ENCODE data around the gene SH2D7. TPM values are rescaled to one million over a fixed set of nuclear protein-coding genes. Genes with fewer than 3 reads are reported as not detected.

Gene SH2D7
- total and polyA plus RNA-seq, 8 donors: 0.04 to 1.8 (median 0.15) TPM; not detected in 1

DNA sequence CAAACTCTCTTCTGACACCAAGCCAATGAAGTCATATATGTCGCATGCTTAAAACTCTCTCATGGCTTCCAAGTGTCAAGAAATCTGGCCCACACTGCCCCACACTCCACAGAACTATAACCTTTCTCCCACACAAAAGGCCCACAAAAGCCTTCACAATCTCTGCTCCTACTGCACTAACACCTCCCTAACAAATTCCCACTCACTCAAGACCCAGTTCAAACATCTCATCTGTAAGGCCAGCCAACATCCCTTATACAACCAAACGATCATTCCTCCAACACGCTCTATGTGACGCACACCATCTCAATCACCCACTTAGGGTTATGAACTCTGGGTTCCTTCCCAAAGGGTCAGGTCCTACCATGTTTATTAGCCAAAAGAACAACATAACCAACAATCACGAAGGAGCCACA is 28.4 kb upstream of the SH2D7 start:
- intact Hi-C loops (cut with DNase I): no loop called here
- Histone ChIP-seq H3K36me3 (no peaks in the 10 kb centered on the region), H3K27ac (peak overlapping the region in 1 of 4 donors; percentile 73), H3K4me1 (peaks cover 45 to 76% (median 59%) of the 10 kb centered on the region in 3 donors), H3K4me3 (no peak overlapping the region), H3K27me3 (no peaks in the 10 kb centered on the region), H3K9me3 (no peaks in the 10 kb centered on the region)
- DNase-seq: no peak
- ATAC-seq: no peak
- no peak for TF ChIP-seq CTCF (IDR thresholded peaks at IDR 0.05)
- 83 to 87% methylated on average over 5 of the region's 5 CpGs for WGBS, 2 donors
- no peak for FAIRE-seq

DNA sequence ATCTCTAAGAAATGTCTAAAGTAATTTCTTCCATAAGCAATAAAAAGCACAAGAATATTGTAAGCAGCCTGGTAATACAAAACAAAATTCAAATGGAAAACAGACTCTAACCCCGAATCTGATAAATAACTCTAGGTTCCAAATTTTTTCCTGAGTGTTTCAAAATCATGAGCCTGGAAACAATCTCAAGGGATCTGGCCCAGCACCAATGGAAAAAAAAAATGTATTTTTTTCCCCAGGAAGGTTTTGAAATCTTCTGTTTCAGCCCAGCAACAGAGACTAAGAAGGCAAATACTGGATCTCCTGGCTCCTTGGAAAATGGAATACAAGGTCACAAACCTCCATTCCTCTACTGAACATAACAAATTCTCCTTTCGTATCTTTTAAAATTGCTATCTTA is 27.8 kb upstream of the SH2D7 start:
- 36 to 43% methylated on average over 2 of the region's 2 CpGs for WGBS, 2 donors
- Histone ChIP-seq H3K27ac (peak overlapping the region; percentile 17 to 76 (median 54)), H3K4me3 (no peak overlapping the region), H3K27me3 (no peaks in the 10 kb centered on the region), H3K9me3 (no peaks in the 10 kb centered on the region), H3K36me3 (no peaks in the 10 kb centered on the region), H3K4me1 (peaks cover 45 to 76% (median 65%) of the 10 kb centered on the region in 3 donors)
- FAIRE-seq (no peak), ATAC-seq (peak in 1 of 4 donors; percentile 5), DNase-seq (no peak)
- TF ChIP-seq CTCF (IDR thresholded peaks at IDR 0.05): no peak
- intact Hi-C loops (cut with DNase I): no loop called here

GRCh38 chr15:78065284-78065872 is 27.0 kb upstream of the SH2D7 start:
- ATAC-seq: peak; percentile 41 to 75 (median 64)
- TF ChIP-seq CTCF (IDR thresholded peaks at IDR 0.05): no peak
- H3K4me1 ChIP-seq: peaks cover 45 to 75% (median 65%) of the 10 kb centered on the region in 3 donors
- 37 to 38% methylated on average over 5 of the region's 5 CpGs for WGBS, 2 donors
- FAIRE-seq: no peak
- intact Hi-C loops (cut with DNase I): no loop called here
- no peaks in the 10 kb centered on the region for H3K27me3 ChIP-seq
- no peaks in the 10 kb centered on the region for H3K9me3 ChIP-seq
- peak in 2 of 6 donors; percentile 38 to 63 for DNase-seq
- no peaks in the 10 kb centered on the region for H3K36me3 ChIP-seq
- H3K4me3 ChIP-seq: no peak overlapping the region
- peak overlapping the region; percentile 17 to 76 (median 54) for H3K27ac ChIP-seq

DNA sequence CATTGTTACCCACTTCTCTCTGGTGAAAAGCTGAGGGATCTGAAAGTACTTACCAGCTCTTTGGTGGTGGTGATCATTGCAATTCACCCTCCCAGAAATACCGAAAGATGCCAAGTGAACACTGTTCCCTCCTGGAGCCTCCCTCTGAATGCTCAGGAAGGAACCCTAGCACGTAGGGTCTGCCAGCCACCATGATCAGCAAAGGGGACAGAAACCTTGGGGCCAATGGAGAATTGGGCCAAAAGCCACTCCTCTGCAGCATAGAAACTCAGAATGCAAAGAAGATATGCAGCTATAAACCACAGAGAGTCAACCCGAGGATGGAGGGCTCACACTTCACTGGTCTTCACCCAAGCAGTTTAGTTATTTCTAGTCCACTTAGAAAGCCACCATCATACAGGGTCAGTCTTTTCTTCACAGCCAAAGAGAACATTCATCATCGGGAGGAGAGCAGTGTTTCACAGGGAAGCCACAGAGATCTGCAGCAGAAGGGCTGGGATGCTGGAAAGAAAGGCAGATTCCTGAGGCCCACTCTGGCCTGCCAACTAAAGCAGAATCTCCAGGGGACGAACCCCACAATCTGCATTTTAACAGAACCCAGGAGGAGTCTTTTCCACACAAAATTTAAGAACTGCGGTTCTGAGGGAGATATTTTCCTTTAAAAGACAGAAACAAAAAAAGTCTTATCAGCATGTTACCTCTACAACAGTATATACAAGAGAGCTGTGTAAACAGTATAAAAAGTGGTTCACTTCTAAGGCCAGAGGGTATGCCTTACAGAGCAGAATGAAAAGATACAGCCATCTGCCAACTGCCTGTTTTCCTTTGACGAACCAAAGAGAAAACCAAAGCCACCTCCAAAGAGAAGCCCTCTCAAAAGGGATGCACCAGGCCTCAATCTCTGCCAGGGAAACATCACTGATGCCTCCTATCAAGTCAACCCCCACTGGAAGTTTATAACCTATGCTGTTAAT is 26.1 kb upstream of the SH2D7 start:
- ATAC-seq: peak in 1 of 4 donors; percentile 35
- WGBS, 2 donors: 68 to 69% methylated on average over 7 of the region's 7 CpGs

More for the DNA sequence above, 26.1 kb upstream of the SH2D7 start:
- H3K36me3 ChIP-seq: no peaks in the 10 kb centered on the region
- no peaks in the 10 kb centered on the region for H3K27me3 ChIP-seq
- TF ChIP-seq CTCF (IDR thresholded peaks at IDR 0.05): no peak
- H3K4me3 ChIP-seq: no peak overlapping the region
- peaks cover 45 to 75% (median 65%) of the 10 kb centered on the region in 3 donors for H3K4me1 ChIP-seq
- intact Hi-C loops (cut with DNase I): no loop called here
- H3K9me3 ChIP-seq: no peaks in the 10 kb centered on the region
- DNase-seq: no peak
- H3K27ac ChIP-seq: peak overlapping the region in 3 of 4 donors; percentile 24 to 76 (median 73)
- no peak for FAIRE-seq
